ENCODE data around the gene BLTP3B.
"Not testable (repeated sequence)": the region's sequence is repeated elsewhere in the genome, so short reads cannot be mapped to it uniquely, and the experiment has no call there.

The BLTP3B gene, protein sequence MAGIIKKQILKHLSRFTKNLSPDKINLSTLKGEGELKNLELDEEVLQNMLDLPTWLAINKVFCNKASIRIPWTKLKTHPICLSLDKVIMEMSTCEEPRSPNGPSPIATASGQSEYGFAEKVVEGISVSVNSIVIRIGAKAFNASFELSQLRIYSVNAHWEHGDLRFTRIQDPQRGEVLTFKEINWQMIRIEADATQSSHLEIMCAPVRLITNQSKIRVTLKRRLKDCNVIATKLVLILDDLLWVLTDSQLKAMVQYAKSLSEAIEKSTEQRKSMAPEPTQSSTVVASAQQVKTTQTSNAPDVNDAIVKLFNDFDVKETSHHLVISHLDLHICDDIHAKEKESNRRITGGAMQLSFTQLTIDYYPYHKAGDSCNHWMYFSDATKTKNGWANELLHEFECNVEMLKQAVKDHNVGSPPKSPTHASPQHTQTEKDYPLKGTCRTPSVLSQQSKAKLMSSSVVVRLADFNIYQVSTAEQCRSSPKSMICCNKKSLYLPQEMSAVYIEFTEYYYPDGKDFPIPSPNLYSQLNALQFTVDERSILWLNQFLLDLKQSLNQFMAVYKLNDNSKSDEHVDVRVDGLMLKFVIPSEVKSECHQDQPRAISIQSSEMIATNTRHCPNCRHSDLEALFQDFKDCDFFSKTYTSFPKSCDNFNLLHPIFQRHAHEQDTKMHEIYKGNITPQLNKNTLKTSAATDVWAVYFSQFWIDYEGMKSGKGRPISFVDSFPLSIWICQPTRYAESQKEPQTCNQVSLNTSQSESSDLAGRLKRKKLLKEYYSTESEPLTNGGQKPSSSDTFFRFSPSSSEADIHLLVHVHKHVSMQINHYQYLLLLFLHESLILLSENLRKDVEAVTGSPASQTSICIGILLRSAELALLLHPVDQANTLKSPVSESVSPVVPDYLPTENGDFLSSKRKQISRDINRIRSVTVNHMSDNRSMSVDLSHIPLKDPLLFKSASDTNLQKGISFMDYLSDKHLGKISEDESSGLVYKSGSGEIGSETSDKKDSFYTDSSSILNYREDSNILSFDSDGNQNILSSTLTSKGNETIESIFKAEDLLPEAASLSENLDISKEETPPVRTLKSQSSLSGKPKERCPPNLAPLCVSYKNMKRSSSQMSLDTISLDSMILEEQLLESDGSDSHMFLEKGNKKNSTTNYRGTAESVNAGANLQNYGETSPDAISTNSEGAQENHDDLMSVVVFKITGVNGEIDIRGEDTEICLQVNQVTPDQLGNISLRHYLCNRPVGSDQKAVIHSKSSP (N-terminal part only)

DNA sequence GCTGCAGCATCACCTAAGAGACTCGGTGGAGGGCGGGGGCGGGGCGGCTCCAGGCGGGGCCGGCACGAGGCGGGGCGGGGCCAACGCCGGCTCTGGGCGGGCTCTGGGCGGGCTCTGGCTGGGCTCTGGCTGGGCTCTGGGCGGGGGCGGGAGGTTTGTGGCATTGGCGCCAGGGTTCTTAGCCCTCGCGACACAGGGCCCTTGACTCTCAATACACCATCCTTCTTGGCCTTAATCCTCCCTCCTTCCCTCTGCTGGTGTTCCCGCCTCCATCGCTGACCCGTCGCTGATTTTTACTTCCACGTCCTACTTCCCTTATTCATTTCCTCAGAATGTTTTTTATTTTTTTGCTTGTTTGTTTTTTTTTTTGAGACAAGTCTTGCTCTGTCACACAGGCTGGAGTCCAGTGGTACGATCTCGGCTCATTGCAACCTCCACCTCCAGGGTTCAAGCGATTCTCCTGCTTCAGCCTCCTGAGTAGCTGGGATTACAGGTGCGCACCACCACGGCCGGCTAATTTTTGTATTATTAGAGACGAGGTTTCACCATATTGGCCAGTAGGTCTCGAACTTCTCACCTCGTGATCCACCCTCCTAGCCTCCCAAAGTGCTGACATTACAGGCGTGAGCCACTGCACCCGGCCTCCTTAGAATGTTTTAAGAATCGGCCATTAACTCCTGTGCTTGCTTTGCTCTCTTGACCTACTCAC, at the start of gene BLTP3B:
Gene BLTP3B (minus strand): TSS at position 24 of the 709 bp plus-strand sequence. CDS start 239 bp downstream, outside the sequence.
- Histone ChIP-seq H3K4me1 (ENCODE audit: control insufficient read depth, insufficient read depth, low read length) (peaks cover 27% of the 10 kb centered on the region), H3K9me3 (ENCODE audit: control insufficient read depth, insufficient read depth, low read depth, low read length) (peaks cover 7% of the 10 kb centered on the region; the same call in 1 of the 2 replicates), H3K27me3 (ENCODE audit: control insufficient read depth, insufficient read depth, low read length) (no peaks in the 10 kb centered on the region), H3K27ac (ENCODE audit: low read depth, low read length) (peak within 1 kb of the TSS; percentile 89; the same call in 1 of the 2 replicates), H3K9ac (ENCODE audit: low read length) (peak within 1 kb of the TSS; percentile 92), H3K36me3 (ENCODE audit: control insufficient read depth, insufficient read depth, low read length) (no peaks in the 10 kb centered on the region), H3K4me3 (ENCODE audit: low read depth, low read length) (peak within 1 kb of the TSS; percentile 96)

DNA sequence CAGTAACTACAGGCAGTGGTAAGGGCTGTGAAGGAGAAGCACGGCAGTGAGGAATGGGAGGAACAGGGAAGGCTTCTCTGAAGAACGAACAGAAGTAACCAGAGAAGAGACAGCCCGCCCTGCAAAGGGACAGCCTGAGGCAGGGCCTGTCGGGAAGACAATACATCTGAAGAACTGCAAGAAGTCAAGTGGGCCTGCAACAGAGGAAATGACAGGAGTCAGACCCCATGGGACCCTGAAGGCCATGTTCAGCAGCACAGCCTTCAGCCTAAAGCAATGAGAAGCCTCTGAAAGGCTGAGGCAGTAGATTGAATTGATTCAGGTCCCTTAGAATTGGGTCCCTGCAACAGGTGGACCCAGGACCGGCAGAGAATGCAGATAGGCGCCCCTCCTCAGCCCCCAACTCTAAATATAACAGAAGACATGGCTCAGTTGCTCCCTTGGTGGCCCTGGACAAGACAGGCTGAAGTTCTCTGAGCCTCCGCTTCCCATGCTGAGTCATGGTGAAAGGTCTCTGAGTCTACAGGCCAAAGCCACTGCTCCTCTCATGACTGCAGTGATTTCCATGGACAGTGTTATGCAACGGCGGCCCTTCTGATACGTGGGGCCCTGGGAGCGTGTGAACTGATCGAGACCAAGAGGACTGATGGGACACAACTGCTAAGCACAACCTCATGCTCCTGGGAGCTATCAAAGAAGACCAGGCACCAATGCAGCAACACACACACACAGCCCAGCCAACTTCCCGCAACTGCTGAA, 47.1 kb upstream of the BLTP3B start:
- Histone ChIP-seq H3K4me3 (ENCODE audit: low read depth, low read length) (no peak overlapping the region), H3K27ac (ENCODE audit: low read depth, low read length) (no peak overlapping the region), H3K4me1 (ENCODE audit: control insufficient read depth, insufficient read depth, low read length) (no peaks in the 10 kb centered on the region), H3K27me3 (ENCODE audit: control insufficient read depth, insufficient read depth, low read length) (no peaks in the 10 kb centered on the region), H3K9ac (ENCODE audit: low read length) (no peak overlapping the region), H3K9me3 (ENCODE audit: control insufficient read depth, insufficient read depth, low read depth, low read length) (0 out of 2 replicates have a peak, but pooled peaks cover 2% of the 10 kb centered on the region), H3K36me3 (ENCODE audit: control insufficient read depth, insufficient read depth, low read length) (peaks cover 17% of the 10 kb centered on the region; the same call in 1 of the 2 replicates)

DNA sequence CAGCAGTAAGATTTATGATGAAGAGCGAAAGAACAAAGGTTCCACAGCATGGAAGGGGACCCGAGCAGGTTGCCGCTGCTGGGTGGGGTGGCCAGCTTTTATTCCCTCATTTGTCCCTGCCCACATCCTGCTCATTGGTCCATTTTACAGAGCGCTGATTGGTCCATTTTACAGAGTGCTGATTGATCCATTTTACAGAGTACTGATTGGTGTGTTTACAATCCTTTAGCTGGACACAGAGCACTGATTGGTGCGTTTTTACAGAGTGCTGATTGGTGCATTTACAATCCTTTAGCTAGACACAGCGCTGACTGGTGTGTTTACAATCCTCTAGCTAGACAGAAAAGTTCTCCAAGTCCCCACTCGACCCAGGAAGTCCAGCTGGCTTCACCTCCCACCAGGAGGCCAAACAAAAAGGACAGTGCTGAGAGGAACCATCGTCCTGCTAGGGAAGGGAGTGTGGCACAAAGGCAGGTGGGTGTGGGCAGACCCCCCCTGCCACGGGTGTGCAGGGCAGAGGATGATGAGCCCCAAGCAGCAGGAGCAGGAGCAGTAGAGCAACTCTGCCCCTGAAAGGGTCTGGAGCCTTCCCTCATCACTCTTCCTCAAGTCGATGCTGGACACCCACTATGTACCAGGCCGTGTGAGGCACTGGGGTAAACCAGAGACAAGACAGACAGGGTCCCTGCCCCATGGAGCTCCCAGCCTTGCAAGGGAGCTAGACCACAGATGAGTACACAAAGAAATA, 46.4 kb upstream of the BLTP3B start:
- not testable (repeated sequence) for H3K27me3 ChIP-seq (ENCODE audit: control insufficient read depth, insufficient read depth, low read length); H3K27ac ChIP-seq (ENCODE audit: low read depth, low read length); H3K4me1 ChIP-seq (ENCODE audit: control insufficient read depth, insufficient read depth, low read length); H3K9ac ChIP-seq (ENCODE audit: low read length); H3K4me3 ChIP-seq (ENCODE audit: low read depth, low read length); H3K9me3 ChIP-seq (ENCODE audit: control insufficient read depth, insufficient read depth, low read depth, low read length)
- peaks cover 15% of the 10 kb centered on the region; the same call in 1 of the 2 replicates for H3K36me3 ChIP-seq (ENCODE audit: control insufficient read depth, insufficient read depth, low read length)

DNA sequence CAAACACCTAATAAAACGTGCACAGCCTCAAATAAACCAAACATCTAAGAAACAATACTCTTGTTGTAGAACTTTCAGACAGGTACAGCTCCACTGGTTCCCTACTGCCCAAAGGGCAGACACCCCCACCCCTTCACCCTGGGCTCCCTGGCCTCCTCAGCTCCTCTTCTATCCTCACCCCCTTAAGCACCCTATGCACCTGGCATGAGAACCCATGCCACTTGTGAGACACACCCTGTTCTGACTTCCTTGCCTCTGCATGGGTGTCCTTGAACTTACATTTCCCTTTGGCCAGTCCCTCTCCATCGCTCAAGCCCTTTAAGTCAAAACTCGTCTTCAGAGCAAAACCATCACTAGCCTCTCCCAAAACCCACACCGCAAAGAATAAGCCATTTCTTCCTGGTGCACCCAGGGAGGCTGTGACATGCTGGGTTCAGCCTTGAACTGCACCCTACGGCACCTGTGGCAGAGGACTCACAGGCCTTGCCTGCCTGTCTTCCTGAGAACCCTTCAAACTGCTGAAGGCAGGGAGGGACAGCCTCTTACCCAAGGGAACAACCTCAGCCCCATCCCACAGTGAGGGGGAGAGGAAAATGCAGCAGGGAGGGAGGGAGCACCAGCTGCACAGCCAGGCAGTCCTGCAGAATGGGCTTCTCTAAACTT, 45.3 kb upstream of the BLTP3B start:
- H3K9me3 ChIP-seq (ENCODE audit: control insufficient read depth, insufficient read depth, low read depth, low read length) = 0 out of 2 replicates have a peak, but pooled peaks cover 2% of the 10 kb centered on the region
- peaks cover 12% of the 10 kb centered on the region; the same call in 1 of the 2 replicates for H3K36me3 ChIP-seq (ENCODE audit: control insufficient read depth, insufficient read depth, low read length)
- no peaks in the 10 kb centered on the region for H3K27me3 ChIP-seq (ENCODE audit: control insufficient read depth, insufficient read depth, low read length)
- no peak overlapping the region for H3K27ac ChIP-seq (ENCODE audit: low read depth, low read length)
- no peaks in the 10 kb centered on the region for H3K4me1 ChIP-seq (ENCODE audit: control insufficient read depth, insufficient read depth, low read length)
- no peak overlapping the region for H3K9ac ChIP-seq (ENCODE audit: low read length)
- H3K4me3 ChIP-seq (ENCODE audit: low read depth, low read length) = no peak overlapping the region

DNA sequence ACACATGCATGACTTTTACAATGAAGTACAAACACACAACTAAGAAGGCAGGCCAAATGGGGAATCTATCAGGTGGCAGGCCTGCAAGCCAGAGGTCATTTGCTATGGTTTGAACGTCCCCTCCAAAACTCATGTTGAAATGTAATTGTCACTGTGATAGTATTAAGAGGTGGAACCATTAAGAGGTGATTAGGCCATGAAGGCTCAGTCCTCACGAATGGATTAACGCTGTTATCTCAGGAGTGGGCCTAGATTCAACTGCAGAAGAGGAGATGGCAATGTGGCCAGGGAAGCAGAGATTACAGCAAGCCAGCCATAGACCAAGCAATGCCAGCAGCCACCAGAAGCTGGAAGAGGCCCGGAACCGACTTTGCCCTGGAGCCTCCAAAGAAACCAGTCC, 44.4 kb upstream of the BLTP3B start:
- Histone ChIP-seq H3K36me3 (ENCODE audit: control insufficient read depth, insufficient read depth, low read length) (peaks cover 7% of the 10 kb centered on the region; the same call in 1 of the 2 replicates), H3K4me3 (ENCODE audit: low read depth, low read length) (no peak overlapping the region), H3K4me1 (ENCODE audit: control insufficient read depth, insufficient read depth, low read length) (no peaks in the 10 kb centered on the region), H3K9me3 (ENCODE audit: control insufficient read depth, insufficient read depth, low read depth, low read length) (0 out of 2 replicates have a peak, but pooled peaks cover 2% of the 10 kb centered on the region), H3K27ac (ENCODE audit: low read depth, low read length) (no peak overlapping the region), H3K27me3 (ENCODE audit: control insufficient read depth, insufficient read depth, low read length) (no peaks in the 10 kb centered on the region), H3K9ac (ENCODE audit: low read length) (no peak overlapping the region)

DNA sequence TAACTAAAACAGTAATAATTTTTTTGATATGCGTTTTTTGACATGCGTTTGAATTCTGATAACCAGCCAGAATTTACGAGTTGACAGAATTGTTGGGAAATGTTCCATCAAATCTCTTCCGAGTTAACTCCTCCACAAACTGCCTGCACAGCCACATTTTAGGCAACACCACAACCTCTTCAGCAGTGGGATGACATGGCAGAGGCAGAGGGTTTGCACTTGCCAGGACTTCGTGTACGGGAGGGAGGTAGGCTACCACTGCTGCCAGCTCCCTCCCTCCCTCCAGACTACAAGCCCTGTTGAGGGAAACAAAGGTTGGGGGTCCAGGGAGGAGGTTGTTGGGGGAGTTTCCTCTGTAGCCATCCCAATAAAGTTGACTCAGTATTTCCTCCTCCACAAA, 43.4 kb upstream of the BLTP3B start:
- Histone ChIP-seq H3K4me1 (ENCODE audit: control insufficient read depth, insufficient read depth, low read length) (no peaks in the 10 kb centered on the region), H3K4me3 (ENCODE audit: low read depth, low read length) (no peak overlapping the region), H3K27ac (ENCODE audit: low read depth, low read length) (no peak overlapping the region), H3K9me3 (ENCODE audit: control insufficient read depth, insufficient read depth, low read depth, low read length) (0 out of 2 replicates have a peak, but pooled peaks cover 2% of the 10 kb centered on the region), H3K36me3 (ENCODE audit: control insufficient read depth, insufficient read depth, low read length) (peaks cover 6% of the 10 kb centered on the region; the same call in 1 of the 2 replicates), H3K27me3 (ENCODE audit: control insufficient read depth, insufficient read depth, low read length) (no peaks in the 10 kb centered on the region), H3K9ac (ENCODE audit: low read length) (no peak overlapping the region)

DNA sequence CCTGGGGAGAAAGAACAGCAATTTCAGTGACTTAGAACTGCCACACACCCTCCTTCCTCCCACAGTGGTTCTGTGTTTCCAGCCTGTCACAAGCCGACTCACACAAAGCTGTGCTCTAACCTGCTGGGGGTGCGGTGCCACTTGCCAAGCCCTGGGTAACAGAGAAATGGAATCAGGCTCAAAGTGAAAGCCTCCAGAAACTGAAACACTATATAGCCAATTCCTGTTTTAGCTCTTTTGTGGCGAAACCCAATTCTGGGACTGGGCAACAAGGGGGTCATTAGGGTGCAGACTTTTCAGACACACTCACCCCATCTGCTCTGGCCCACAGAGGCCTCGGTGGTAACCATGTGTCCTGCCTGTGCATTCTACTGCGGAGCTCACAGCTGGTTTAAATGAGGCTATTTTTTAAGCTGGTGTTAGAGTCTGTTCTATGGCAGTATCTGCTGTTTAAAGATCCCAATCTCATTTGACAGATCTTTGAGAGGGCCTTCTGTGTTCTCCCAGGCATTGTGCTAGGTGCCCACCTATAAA, 42.8 kb upstream of the BLTP3B start:
- Histone ChIP-seq H3K27me3 (ENCODE audit: control insufficient read depth, insufficient read depth, low read length) (no peaks in the 10 kb centered on the region), H3K9me3 (ENCODE audit: control insufficient read depth, insufficient read depth, low read depth, low read length) (0 out of 2 replicates have a peak, but pooled peaks cover 2% of the 10 kb centered on the region), H3K36me3 (ENCODE audit: control insufficient read depth, insufficient read depth, low read length) (peaks cover 6% of the 10 kb centered on the region; the same call in 1 of the 2 replicates), H3K27ac (ENCODE audit: low read depth, low read length) (no peak overlapping the region), H3K9ac (ENCODE audit: low read length) (no peak overlapping the region), H3K4me3 (ENCODE audit: low read depth, low read length) (no peak overlapping the region), H3K4me1 (ENCODE audit: control insufficient read depth, insufficient read depth, low read length) (no peaks in the 10 kb centered on the region)

DNA sequence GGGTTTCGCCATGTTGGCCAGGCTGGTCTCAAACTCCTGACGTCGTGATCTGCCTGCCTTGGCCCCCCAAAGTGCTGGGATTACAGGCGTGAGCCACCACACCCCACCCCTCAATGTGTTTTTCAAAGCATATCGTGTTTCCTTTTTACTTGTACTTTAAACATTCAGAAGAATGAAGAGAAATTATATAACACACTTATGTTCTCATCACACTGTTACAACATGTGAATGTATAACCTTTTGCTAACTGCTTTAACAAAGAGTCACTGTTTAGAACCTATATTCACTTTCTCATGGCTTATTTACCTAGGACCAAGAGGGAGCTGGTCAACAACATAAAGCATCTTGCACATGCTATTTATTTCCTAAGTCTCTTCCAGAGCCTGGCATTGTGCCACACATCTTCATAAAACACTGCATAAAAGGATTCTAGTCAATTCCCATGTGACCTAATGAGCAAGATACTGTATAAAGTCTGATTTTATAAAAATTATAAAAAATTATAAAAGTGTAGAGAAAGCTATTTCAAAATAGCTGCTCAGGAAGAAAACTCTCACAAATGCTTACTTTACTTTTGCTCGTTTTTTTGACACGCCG, 42.0 kb upstream of the BLTP3B start:
- no peaks in the 10 kb centered on the region for H3K4me1 ChIP-seq (ENCODE audit: control insufficient read depth, insufficient read depth, low read length)
- peaks cover 6% of the 10 kb centered on the region; the same call in 1 of the 2 replicates for H3K36me3 ChIP-seq (ENCODE audit: control insufficient read depth, insufficient read depth, low read length)
- H3K27ac ChIP-seq (ENCODE audit: low read depth, low read length) = no peak overlapping the region

More for the DNA sequence above, 42.0 kb upstream of the BLTP3B start:
- Histone ChIP-seq H3K9ac (ENCODE audit: low read length) (no peak overlapping the region), H3K9me3 (ENCODE audit: control insufficient read depth, insufficient read depth, low read depth, low read length) (0 out of 2 replicates have a peak, but pooled peaks cover 2% of the 10 kb centered on the region), H3K27me3 (ENCODE audit: control insufficient read depth, insufficient read depth, low read length) (no peaks in the 10 kb centered on the region), H3K4me3 (ENCODE audit: low read depth, low read length) (no peak overlapping the region)
